Keratinocyte (primary cell): ENCODE data around the gene EFNB2.

Experiments
- EZH2 ChIP-seq: IDR thresholded peaks from one replicate; pipeline ENCODE4 v1.6.1; 2012; ENCODE audit warnings: inconsistent platforms, mild to moderate bottlenecking, low read length, moderate library complexity
- TF ChIP-seq, protein P1 (sequence below), 3 experiments: IDR thresholded peaks in 1 of 3; conservative IDR thresholded peaks in 1 of 3; optimal IDR thresholded peaks in 1 of 3; 2 replicates in 2 of 3; 3 replicates in 1 of 3; pipeline versions ENCODE3 to v1.5.1; 2011; ENCODE audit warnings: low read length in 3 of 3, mild to moderate bottlenecking in 3 of 3, moderate library complexity in 2 of 3, control low read depth in 1 of 3, inconsistent platforms in 1 of 3; ENCODE audit not compliant: insufficient read depth in 2 of 3; ENCODE audit errors: extremely low read depth in 1 of 3

DNA sequence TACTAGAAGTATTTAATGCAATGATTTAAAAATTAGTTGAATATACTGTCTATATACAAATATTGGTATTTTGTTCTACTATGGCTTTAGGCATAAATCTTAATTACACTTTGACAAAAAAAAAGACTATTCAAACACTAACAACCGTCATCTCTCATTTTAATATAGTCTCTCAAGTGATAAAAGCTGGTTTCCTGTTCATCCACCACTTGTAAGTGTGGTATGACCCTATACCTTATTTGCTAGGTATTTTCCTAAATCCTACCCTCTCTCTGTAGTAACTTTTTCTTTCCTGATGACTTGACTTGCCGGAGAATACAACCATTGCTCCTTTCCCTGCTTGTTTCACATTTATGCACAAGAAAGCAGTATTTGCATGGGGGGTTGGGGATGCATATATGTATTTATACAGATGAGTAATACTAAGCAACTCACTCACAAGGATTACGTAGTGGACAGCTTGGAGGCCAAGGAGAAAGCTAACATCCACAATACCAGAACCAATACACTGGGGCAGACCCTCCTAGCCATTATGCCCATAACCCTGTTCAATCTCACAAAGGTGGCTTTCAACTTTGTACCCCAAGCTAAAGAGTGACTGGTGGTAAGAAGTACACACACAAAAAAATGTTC, 12.7 kb upstream of the EFNB2 start:
- TF ChIP-seq, protein P1, sequence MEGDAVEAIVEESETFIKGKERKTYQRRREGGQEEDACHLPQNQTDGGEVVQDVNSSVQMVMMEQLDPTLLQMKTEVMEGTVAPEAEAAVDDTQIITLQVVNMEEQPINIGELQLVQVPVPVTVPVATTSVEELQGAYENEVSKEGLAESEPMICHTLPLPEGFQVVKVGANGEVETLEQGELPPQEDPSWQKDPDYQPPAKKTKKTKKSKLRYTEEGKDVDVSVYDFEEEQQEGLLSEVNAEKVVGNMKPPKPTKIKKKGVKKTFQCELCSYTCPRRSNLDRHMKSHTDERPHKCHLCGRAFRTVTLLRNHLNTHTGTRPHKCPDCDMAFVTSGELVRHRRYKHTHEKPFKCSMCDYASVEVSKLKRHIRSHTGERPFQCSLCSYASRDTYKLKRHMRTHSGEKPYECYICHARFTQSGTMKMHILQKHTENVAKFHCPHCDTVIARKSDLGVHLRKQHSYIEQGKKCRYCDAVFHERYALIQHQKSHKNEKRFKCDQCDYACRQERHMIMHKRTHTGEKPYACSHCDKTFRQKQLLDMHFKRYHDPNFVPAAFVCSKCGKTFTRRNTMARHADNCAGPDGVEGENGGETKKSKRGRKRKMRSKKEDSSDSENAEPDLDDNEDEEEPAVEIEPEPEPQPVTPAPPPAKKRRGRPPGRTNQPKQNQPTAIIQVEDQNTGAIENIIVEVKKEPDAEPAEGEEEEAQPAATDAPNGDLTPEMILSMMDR (optimal IDR thresholded peaks at IDR 0.05 in 1 of 3, IDR thresholded peaks at IDR 0.05 in 1 of 3, conservative IDR thresholded peaks at IDR 0.05 in 1 of 3; ENCODE audit: extremely low read depth in 1 of 3, insufficient read depth in 2 of 3, low read length in 3 of 3), result no peak
- no peak for TF ChIP-seq EZH2
